Measurements from ENCODE around the gene PCSK6.
"Not testable (repeated sequence)": the region's sequence is repeated elsewhere in the genome, so short reads cannot be mapped to it uniquely, and the experiment has no call there.

PCSK6 gene

GRCh38 chr15:101394654-101395053 is 94.9 kb downstream of the PCSK6 start:
- no peak for DNase-seq

- no peak for DNase-seq
Measured at GRCh38 chr15:101394056-101394630, 95.4 kb downstream of the PCSK6 start.

GRCh38 chr15:101393172-101393571 is 96.3 kb downstream of the PCSK6 start:
- no peak for DNase-seq

GRCh38 chr15:101391981-101392640 is 97.4 kb downstream of the PCSK6 start:
- DNase-seq: no peak

GRCh38 chr15:101391431-101391830 is 98.1 kb downstream of the PCSK6 start:
- DNase-seq: no peak

- DNase-seq: no peak
Measured at GRCh38 chr15:101390462-101390861, 99.0 kb downstream of the PCSK6 start.

GRCh38 chr15:101390060-101390459 is 99.4 kb downstream of the PCSK6 start:
- no peak for DNase-seq

- no peak for DNase-seq
Measured at GRCh38 chr15:101389362-101389761, 100.1 kb downstream of the PCSK6 start.

- no peak for DNase-seq
Measured at GRCh38 chr15:101388046-101388445, 101.5 kb downstream of the PCSK6 start.

GRCh38 chr15:101387574-101387973 is 101.9 kb downstream of the PCSK6 start:
- no peak for DNase-seq

GRCh38 chr15:101386967-101387366 is 102.5 kb downstream of the PCSK6 start:
- no peak for DNase-seq

- DNase-seq: no peak
Measured at GRCh38 chr15:101386006-101386405, 103.5 kb downstream of the PCSK6 start.

- no peak for DNase-seq
Measured at GRCh38 chr15:101384276-101384675, 105.2 kb downstream of the PCSK6 start.

- DNase-seq: no peak
Measured at GRCh38 chr15:101382544-101382943, 107.0 kb downstream of the PCSK6 start.

GRCh38 chr15:101381671-101382212 is 107.8 kb downstream of the PCSK6 start:
- DNase-seq: no peak

GRCh38 chr15:101380146-101380545 is 109.4 kb downstream of the PCSK6 start:
- no peak for DNase-seq

- DNase-seq: no peak
Measured at GRCh38 chr15:101379647-101380046, 109.9 kb downstream of the PCSK6 start.

GRCh38 chr15:101378879-101379278 is 110.6 kb downstream of the PCSK6 start:
- DNase-seq: no peak

GRCh38 chr15:101378171-101378755 is 111.2 kb downstream of the PCSK6 start:
- DNase-seq: no peak

GRCh38 chr15:101376615-101377395 is 112.7 kb downstream of the PCSK6 start:
- no peak for DNase-seq

- not testable (repeated sequence) for DNase-seq
Measured at GRCh38 chr15:101375006-101375405, 114.5 kb downstream of the PCSK6 start.

GRCh38 chr15:101374326-101374725 is 115.2 kb downstream of the PCSK6 start:
- DNase-seq: no peak

GRCh38 chr15:101373577-101373976 is 115.9 kb downstream of the PCSK6 start:
- DNase-seq: no peak
